ENCODE results near the gene DLGAP1.

Gene DLGAP1

GRCh38 chr18:4455113-4455811 lies at the start of gene DLGAP1:
Gene DLGAP1 (minus strand): TSS chr18:4455307.
- peak; percentile 79 for DNase-seq (ENCODE audit: low spot score)

GRCh38 chr18:4494703-4495284 lies 39.7 kb upstream of the DLGAP1 start:
- DNase-seq (ENCODE audit: low spot score) = peak; percentile 35

- peak; percentile 12 for DNase-seq (ENCODE audit: low spot score)
Observed at GRCh38 chr18:4468511-4468910, 13.4 kb upstream of the DLGAP1 start.

DNA sequence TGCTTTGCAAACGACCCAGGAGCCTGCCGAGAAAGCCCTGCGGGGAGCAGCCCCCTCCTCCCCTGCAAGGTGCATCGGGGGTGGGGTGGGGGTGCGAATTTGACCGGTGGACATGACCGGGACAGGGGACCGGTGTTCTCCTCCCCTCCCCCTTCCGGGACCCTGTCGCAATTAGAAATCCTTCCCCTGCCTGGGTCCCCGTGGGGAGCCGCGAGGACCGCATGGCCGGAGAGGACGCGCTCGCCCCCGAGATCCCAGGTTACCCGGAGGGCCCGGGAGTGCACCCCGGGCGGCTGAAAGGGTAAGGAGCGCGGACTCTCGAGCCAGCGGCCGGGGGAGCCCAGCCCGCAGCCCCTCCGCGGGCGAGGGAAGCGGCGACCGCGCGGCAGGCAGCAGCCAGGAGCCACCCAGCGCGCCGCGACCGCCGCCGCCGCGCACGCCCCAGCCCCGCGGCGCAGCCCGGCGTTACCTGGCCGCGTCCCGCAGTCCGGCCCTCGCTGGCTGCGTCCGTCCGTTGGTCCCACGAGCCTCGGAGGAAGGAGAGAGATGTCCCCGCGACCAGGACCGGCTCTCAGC lies 482 bp downstream of the DLGAP1 start:
- peak; percentile 28 for DNase-seq (ENCODE audit: low spot score)

GRCh38 chr18:4453874-4454536 lies 1.1 kb downstream of the DLGAP1 start:
- peak; percentile 49 for DNase-seq (ENCODE audit: low spot score)

GRCh38 chr18:4453567-4453873 lies 1.6 kb downstream of the DLGAP1 start:
- no peak for DNase-seq (ENCODE audit: low spot score)

DNA sequence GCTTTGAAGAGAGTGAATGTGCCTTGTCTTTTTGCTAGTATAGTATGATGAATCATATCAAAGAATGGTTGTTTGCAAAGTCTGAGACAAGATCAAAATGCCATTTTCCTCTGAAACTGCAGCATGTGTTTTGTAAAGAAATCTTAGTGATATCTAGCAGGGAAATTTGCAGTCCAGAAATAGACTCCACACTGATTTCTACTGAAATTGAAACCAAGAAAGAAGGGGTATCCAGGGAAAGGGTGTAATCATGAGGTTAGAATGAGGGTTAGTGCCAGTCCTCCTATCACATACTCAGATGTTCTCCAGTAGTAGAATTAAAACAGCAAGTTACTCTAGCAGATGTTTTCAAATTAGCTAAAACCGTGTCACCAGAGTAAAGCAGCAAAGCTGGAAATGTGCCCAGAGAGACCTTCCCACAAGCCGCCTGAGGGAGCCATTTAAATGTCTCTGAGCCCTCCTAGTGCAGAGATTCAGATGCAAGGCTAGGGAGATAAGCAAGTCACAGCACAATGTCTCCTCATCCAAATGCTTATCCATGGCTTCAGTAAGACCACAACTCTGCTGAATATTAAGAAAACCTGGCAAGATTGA lies 4.9 kb downstream of the DLGAP1 start:
- DNase-seq (ENCODE audit: low spot score) = no peak

GRCh38 chr18:4445902-4446301 lies 9.2 kb downstream of the DLGAP1 start:
- no peak for DNase-seq (ENCODE audit: low spot score)

- no peak for DNase-seq (ENCODE audit: low spot score)
Observed at GRCh38 chr18:4444306-4444705, 10.8 kb downstream of the DLGAP1 start.

DNA sequence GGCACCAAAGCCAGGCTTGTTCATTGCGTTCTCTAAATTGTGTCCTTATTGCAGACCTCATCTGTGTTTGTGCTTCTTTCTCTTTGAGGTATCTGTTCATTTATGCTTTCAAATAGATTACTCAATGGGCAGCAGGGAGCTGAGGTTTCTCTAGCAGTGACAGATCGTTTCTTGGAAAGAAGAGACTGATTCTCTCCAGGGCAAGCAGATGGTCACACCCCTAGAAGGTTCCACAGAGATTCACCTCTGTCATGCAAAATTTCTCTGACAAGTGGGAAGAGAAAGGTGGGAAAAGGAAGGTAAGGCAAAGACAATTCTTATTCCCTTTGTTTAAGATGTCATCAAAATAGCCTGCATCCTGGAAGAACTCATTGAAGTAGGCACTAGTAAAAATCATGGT lies 14.0 kb downstream of the DLGAP1 start:
- DNase-seq (ENCODE audit: low spot score) = no peak

DNA sequence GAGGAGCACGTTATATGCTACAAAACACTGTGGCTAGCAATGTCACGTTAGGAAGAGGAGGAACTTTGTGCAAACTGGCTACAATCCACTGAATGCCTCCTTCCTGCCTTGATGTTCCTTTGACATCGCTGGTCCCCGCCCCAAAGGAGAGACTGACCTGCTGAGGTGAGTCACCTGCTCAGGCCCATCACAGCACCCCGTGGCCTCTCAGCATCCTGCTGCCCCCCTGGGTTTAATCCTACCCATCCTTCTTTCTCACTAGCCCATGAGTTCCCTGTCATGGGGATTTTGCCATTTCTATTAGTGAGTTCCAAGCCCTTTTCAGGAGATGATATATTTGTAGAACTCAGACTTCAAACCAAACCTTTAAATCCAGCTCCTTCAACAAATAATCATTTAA lies 16.2 kb downstream of the DLGAP1 start:
- DNase-seq (ENCODE audit: low spot score) = no peak

GRCh38 chr18:4433717-4434116 lies 21.4 kb downstream of the DLGAP1 start:
- DNase-seq (ENCODE audit: low spot score) = no peak

GRCh38 chr18:4430836-4431235 lies 24.3 kb downstream of the DLGAP1 start:
- DNase-seq (ENCODE audit: low spot score) = no peak

DNA sequence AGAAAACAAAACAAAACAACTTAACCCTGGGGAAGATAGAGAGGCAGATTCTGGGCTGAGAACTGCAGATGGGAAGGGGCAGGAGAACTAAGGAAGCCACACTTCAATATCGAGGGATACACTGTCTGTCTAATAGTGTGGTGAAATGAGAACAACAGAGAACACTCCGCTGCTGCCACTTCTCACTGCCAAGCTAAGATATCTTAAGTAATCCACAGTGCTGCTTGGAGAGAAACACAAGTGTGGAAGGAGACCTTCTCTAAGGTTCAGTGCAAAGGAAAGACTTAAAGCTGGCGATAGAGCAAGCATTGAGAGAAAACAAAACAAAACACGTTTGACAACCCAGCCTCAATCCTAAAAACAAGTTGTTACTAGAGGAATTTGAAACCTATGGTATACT lies 37.4 kb downstream of the DLGAP1 start:
- DNase-seq (ENCODE audit: low spot score) = no peak

GRCh38 chr18:4416976-4417375 lies 38.1 kb downstream of the DLGAP1 start:
- no peak for DNase-seq (ENCODE audit: low spot score)

DNA sequence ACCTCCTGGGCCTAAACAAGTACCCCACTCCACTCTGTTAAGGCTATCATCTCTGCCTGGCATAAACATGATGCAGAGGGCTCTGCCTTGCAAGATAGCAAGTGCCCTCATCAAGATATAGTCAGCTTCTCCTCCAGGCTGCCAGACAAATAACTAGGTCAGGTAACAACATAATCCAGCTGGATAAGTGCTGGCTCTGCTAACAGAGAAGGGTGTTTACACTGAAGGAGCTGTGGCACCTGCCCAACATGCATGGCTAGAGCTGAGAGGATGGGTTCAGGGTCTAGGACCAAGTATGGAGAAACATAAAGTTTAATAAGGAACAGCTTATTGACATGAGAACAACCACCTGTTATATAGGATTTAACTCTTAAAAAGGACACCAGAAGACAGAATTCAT lies 42.8 kb downstream of the DLGAP1 start:
- no peak for DNase-seq (ENCODE audit: low spot score)

DNA sequence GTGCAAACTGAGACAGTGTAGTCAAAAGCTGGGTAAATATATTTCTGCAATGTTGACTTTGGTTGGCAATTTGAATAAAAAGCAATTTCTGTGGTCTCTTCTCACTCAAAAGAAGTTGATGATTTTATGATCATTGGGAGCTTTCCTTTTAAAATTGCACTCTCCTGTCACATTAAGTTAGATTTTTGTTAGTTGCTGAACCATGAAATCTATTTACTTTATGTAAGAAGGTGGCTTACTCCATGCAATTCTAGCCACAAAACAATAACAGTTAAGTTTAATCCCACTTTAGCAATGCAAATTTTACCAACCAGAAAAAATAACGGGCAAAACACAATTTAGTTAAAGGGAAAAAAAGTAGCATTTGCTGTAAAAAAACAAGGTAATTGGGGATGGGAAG lies 48.3 kb downstream of the DLGAP1 start:
- no peak for DNase-seq (ENCODE audit: low spot score)

DNA sequence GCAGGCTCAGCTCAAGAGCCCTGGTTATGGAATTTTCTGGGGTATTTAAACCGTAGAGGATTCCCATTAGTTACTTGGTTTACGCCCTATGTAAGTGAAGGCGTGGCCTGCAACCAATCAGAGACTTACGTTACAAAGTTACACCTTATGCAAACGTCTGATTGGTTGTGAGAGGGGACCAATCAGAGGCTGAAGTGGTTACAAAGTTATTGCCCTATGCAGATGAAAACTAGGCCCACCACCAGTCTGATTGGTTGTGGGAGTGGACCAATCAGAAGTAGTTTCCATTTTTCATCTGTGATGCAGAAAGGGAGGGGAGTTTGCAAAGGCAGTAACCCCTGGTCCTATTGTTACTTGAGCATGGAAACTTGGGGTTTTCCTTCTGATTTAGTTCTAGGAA lies 49.1 kb downstream of the DLGAP1 start:
- DNase-seq (ENCODE audit: low spot score) = no peak

- no peak for DNase-seq (ENCODE audit: low spot score)
Observed at GRCh38 chr18:4403836-4404235, 51.3 kb downstream of the DLGAP1 start.

DNA sequence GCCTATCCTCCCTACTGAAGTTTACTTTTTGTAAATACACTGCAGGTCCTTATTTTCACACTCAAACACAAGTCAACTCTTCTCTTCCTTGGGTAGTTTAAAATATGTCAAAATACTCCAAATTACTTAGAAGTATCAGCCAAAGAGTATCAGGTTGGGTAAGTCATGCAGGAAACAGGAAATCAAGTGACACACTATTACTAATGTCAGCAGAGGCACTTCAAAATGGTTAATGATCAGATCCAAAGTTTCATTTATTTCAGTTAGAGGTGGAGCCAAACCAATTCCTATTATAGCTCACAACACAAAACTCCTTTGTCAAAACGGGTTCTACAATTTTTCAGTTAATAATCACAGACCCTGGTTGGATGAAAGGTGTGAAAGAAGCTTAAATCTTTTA lies 54.2 kb downstream of the DLGAP1 start:
- no peak for DNase-seq (ENCODE audit: low spot score)

GRCh38 chr18:4399929-4400328 lies 55.2 kb downstream of the DLGAP1 start:
- DNase-seq (ENCODE audit: low spot score) = no peak

GRCh38 chr18:4394700-4395099 lies 60.4 kb downstream of the DLGAP1 start:
- no peak for DNase-seq (ENCODE audit: low spot score)

DNA sequence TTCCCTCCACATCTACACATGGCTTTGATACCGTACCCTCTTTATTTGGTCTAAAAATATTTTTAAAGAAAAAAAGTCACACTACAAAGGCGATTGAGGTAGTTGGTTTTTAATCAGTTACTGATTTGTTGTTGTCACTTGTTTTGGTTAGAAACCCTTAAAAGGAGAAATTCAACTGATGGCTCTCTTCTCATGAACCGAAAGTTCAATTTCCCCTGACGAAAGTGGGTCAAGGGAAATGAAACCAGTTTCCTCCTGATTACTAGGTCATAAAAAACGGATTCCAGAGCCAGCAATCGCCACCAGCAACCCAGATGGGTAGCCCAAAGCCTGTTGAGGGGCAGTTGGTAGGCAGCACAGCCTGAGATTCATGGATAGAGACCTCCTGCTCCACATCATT lies 63.2 kb downstream of the DLGAP1 start:
- DNase-seq (ENCODE audit: low spot score) = no peak

All from iPS-NIHi11 (cell line).